22Rv1 (cell line): ENCODE data around the gene GPAT2.
"Not testable (repeated sequence)": the region's sequence is repeated elsewhere in the genome, so short reads cannot be mapped to it uniquely, and the experiment has no call there.

Experiments used
- ZFX ChIP-seq: fragments of 450-650 bp; IDR thresholded peaks from 2 replicates; pipeline ENCODE4 v1.6.1; 2017; ENCODE audit warnings: antibody characterized with exemption, borderline replicate concordance
- TF ChIP-seq, protein P1 (sequence below): fragments of 450-650 bp; IDR thresholded peaks from 2 replicates; pipeline ENCODE4 v1.5.1; 2017; ENCODE audit warnings: mild to moderate bottlenecking

DNA sequence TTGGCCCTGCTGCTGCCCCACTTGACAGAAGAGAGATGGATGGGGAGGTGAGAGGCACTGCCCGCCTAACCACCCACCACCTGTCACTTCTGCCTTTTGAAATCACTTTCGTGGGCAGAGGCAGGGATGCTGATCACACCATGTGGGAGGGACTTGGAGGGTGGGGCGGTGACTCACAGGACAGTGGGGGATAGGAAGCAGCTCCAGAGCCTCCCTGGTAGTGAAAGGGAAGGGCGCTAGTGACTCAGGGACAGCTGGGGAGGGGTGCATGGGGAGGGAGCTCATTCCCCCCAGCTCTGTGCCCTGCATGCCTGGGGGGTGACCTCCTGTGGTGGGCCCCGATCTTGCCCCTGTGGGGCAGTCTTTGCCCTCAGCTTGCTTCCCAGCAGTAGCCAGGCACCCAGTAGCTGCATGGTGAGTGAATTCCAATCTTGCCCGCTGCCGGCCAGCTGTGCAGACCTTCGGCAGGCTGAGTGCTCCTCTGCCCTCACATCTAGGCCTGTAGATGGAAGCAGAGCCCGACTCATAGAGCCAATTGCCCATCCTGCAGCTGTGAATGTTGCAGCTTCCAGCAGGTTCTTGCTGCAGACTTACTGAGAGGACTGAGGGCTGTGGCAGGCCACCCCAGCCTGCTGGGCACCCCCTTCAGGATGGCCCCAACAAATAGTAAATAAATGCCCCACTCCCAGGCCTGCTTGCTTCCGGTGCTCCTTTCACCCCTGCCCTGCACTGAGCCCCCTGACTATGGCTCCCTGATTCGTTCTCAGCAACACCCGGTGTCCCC lies 28.6 kb upstream of the GPAT2 start:
- TF ChIP-seq, protein P1, sequence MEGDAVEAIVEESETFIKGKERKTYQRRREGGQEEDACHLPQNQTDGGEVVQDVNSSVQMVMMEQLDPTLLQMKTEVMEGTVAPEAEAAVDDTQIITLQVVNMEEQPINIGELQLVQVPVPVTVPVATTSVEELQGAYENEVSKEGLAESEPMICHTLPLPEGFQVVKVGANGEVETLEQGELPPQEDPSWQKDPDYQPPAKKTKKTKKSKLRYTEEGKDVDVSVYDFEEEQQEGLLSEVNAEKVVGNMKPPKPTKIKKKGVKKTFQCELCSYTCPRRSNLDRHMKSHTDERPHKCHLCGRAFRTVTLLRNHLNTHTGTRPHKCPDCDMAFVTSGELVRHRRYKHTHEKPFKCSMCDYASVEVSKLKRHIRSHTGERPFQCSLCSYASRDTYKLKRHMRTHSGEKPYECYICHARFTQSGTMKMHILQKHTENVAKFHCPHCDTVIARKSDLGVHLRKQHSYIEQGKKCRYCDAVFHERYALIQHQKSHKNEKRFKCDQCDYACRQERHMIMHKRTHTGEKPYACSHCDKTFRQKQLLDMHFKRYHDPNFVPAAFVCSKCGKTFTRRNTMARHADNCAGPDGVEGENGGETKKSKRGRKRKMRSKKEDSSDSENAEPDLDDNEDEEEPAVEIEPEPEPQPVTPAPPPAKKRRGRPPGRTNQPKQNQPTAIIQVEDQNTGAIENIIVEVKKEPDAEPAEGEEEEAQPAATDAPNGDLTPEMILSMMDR, result not testable (repeated sequence)
- not testable (repeated sequence) for TF ChIP-seq ZFX
